GM18498 (cell line): Measurements from ENCODE around the gene CBLB.
A peak's percentile ranks its signal among the peaks of the same experiment; 100 is the strongest.

Experiments
- ATAC-seq: cut with Tn5 transposase; IDR thresholded peaks from one replicate; pipeline ENCODE4 v1.9.1; 2021; ENCODE audit warnings: mild to moderate bottlenecking, moderate library complexity; ENCODE audit not compliant: unreplicated experiment

CBLB gene

GRCh38 chr3:105847865-105848264, 20.9 kb downstream of the CBLB start:
- no peak for ATAC-seq

- no peak for ATAC-seq
Observed at GRCh38 chr3:105847452-105847851, 21.4 kb downstream of the CBLB start.

GRCh38 chr3:105846809-105847208, 22.0 kb downstream of the CBLB start:
- ATAC-seq = no peak

- no peak for ATAC-seq
Observed at GRCh38 chr3:105845488-105845887, 23.3 kb downstream of the CBLB start.

- no peak for ATAC-seq
Observed at GRCh38 chr3:105844704-105845103, 24.1 kb downstream of the CBLB start.

GRCh38 chr3:105843994-105844393, 24.8 kb downstream of the CBLB start:
- no peak for ATAC-seq

- ATAC-seq = no peak
Observed at GRCh38 chr3:105842943-105843342, 25.9 kb downstream of the CBLB start.

- no peak for ATAC-seq
Observed at GRCh38 chr3:105842449-105842848, 26.4 kb downstream of the CBLB start.

GRCh38 chr3:105837947-105838346, 30.9 kb downstream of the CBLB start:
- no peak for ATAC-seq

GRCh38 chr3:105837143-105837740, 31.6 kb downstream of the CBLB start:
- ATAC-seq = peak; percentile 92

GRCh38 chr3:105836533-105836932, 32.3 kb downstream of the CBLB start:
- ATAC-seq = peak; percentile 49

- no peak for ATAC-seq
Observed at GRCh38 chr3:105835606-105836005, 33.2 kb downstream of the CBLB start.

GRCh38 chr3:105834768-105835167, 34.0 kb downstream of the CBLB start:
- no peak for ATAC-seq

GRCh38 chr3:105832644-105833043, 36.2 kb downstream of the CBLB start:
- ATAC-seq = no peak

- ATAC-seq = no peak
Observed at GRCh38 chr3:105830836-105831235, 38.0 kb downstream of the CBLB start.

GRCh38 chr3:105829871-105830622, 38.8 kb downstream of the CBLB start:
- ATAC-seq = no peak

- no peak for ATAC-seq
Observed at GRCh38 chr3:105829229-105829628, 39.6 kb downstream of the CBLB start.

GRCh38 chr3:105828703-105829102, 40.1 kb downstream of the CBLB start:
- ATAC-seq = peak; percentile 47

GRCh38 chr3:105827959-105828358, 40.9 kb downstream of the CBLB start:
- ATAC-seq = no peak

GRCh38 chr3:105826778-105827634, 41.8 kb downstream of the CBLB start:
- ATAC-seq = no peak

GRCh38 chr3:105824129-105824528, 44.7 kb downstream of the CBLB start:
- no peak for ATAC-seq
